HCT116 (cell line): ENCODE data around the gene TCP1.

Experiments used
- CTCF ChIP-seq, 3 experiments: fragments of 200-600 bp in 1 of 3; sonication (generic) in 1 of 3; IDR thresholded peaks in 2 of 3; conservative IDR thresholded peaks in 1 of 3; 2 replicates each; pipeline ENCODE4 v1.5.1; 2012 to 2017; ENCODE audit warnings: low read depth in 2 of 3, low read length in 2 of 3, antibody characterized with exemption in 1 of 3, borderline replicate concordance in 1 of 3, control low read depth in 1 of 3, mild to moderate bottlenecking in 1 of 3, mixed read lengths in 1 of 3, mixed run types in 1 of 3, moderate library complexity in 1 of 3; ENCODE audit not compliant: insufficient read depth in 1 of 3
- EZH2 ChIP-seq: fragments of 200-600 bp; sonication (generic); IDR thresholded peaks from 2 replicates; pipeline ENCODE4 v1.6.1; 2017; ENCODE audit warnings: antibody characterized with exemption, mixed run types
- MAX ChIP-seq: IDR thresholded peaks from 2 replicates; pipeline ENCODE4 v1.6.1; 2012
- POLR2A ChIP-seq: IDR thresholded peaks from 2 replicates; pipeline ENCODE4 v1.7.0; 2011; ENCODE audit warnings: borderline replicate concordance; ENCODE audit not compliant: insufficient read depth, insufficient read length; ENCODE audit errors: extremely low read depth
- POLR2AphosphoS5 ChIP-seq: IDR thresholded peaks from 2 replicates; pipeline ENCODE4 v1.6.1; 2011; ENCODE audit warnings: mild to moderate bottlenecking, low read depth, low read length, moderate library complexity
- RAD21 ChIP-seq: IDR thresholded peaks from 2 replicates; pipeline ENCODE4 v1.6.1; 2012; ENCODE audit warnings: low read depth, mild to moderate bottlenecking
- REST ChIP-seq: IDR thresholded peaks from 2 replicates; pipeline ENCODE4 v1.6.1; 2012; ENCODE audit warnings: low read depth
- SP1 ChIP-seq: IDR thresholded peaks from 2 replicates; pipeline ENCODE4 v1.6.1; 2012; ENCODE audit warnings: low read depth
- SRF ChIP-seq: IDR thresholded peaks from 2 replicates; pipeline ENCODE4 v1.6.1; 2012; ENCODE audit warnings: low read depth
- YY1 ChIP-seq: IDR thresholded peaks from 2 replicates; pipeline ENCODE4 v1.6.1; 2011; ENCODE audit warnings: low read length, low read depth, moderate library complexity, mild to moderate bottlenecking; ENCODE audit not compliant: insufficient replicate concordance; ENCODE audit errors: extremely low read depth
- ZNF274 ChIP-seq: fragments of 200-500 bp; sonication (Bioruptor generic); IDR thresholded peaks from 2 replicates; pipeline ENCODE4 v1.6.1; 2014; ENCODE audit warnings: mild to moderate bottlenecking, low read depth, low read length, inconsistent platforms

- TF ChIP-seq CTCF (IDR thresholded peaks at IDR 0.05 in 2 of 3, conservative IDR thresholded peaks at IDR 0.05 in 1 of 3; ENCODE audit: borderline replicate concordance in 1 of 3, insufficient read depth in 1 of 3, low read depth in 2 of 3, low read length in 2 of 3), result no peak
- TF ChIP-seq YY1, result no peak
- TF ChIP-seq REST, result no peak
- no peak for TF ChIP-seq MAX
- TF ChIP-seq SRF, result no peak
- TF ChIP-seq POLR2A, result no peak
- no peak for TF ChIP-seq SP1
- TF ChIP-seq RAD21, result no peak
- no peak for TF ChIP-seq EZH2
- TF ChIP-seq POLR2AphosphoS5, result no peak
- TF ChIP-seq ZNF274, result no peak
These were observed 26.0 kb upstream of the TCP1 start for GRCh38 chr6:159815410-159815809.
